B cell (primary cell): ENCODE measurements around the gene HYI. TPM values are rescaled to one million over a fixed set of nuclear protein-coding genes. Genes with fewer than 3 reads are reported as not detected.
"Not testable (repeated sequence)": the region's sequence is repeated elsewhere in the genome, so short reads cannot be mapped to it uniquely, and the experiment has no call there.

Experiments used
- ATAC-seq: fragments of 200-7000 bp; cut with Tn5 transposase; one replicate; pipeline ENCODE4 v1.10.0; 2021; ENCODE audit warnings: low read depth, mild to moderate bottlenecking, moderate number of reproducible peaks, moderate library complexity
- CTCF ChIA-PET: fragments of 350-600 bp; sonication (Branson Sonifier 250); formaldehyde crosslinking; loops from one replicate; lab custom pipeline; 2021; ENCODE audit warnings: antibody characterized with exemption, inconsistent platforms; lab: Charles Lee
- POLR2A ChIA-PET: fragments of 350-600 bp; sonication (Branson Sonifier 250); formaldehyde crosslinking; loops from one replicate; lab custom pipeline; 2021; ENCODE audit warnings: antibody characterized with exemption; lab: Charles Lee
- DNase-seq: peaks from one replicate; pipeline ENCODE4 v3.0.0; 2013
- H2AFZ ChIP-seq: 2 replicates; pipeline ENCODE4 v1.6.1; 2012; ENCODE audit warnings: mild to moderate bottlenecking, low read depth, low read length; ENCODE audit not compliant: insufficient read depth, poor library complexity, severe bottlenecking
- H3K27ac ChIP-seq, 2 donors: 1 replicate in 1 of 2; 2 replicates in 1 of 2; pipeline ENCODE4 v1.5.1; 2012 to 2013; ENCODE audit warnings: low read length in 2 of 2, mild to moderate bottlenecking in 2 of 2, moderate library complexity in 1 of 2
- H3K27me3 ChIP-seq, 4 experiments: fragments of 200-600 bp in 1 of 4; sonication (generic) in 1 of 4; replicated peaks in 1 of 4; 1 replicate in 2 of 4; 2 replicates in 2 of 4; pipeline versions ENCODE4 v1.6.1 to v1.7.0; 2013 to 2016; ENCODE audit warnings: low read length in 3 of 4, mild to moderate bottlenecking in 2 of 4, mixed read lengths in 1 of 4, moderate library complexity in 1 of 4; ENCODE audit not compliant: insufficient read depth in 4 of 4, control insufficient read depth in 3 of 4; ENCODE audit errors: control extremely low read depth in 1 of 4
- H3K36me3 ChIP-seq, 2 experiments: replicated peaks in 1 of 2; 1 replicate in 1 of 2; 2 replicates in 1 of 2; pipeline versions ENCODE4 v1.6.1 to v1.7.1; 2013; ENCODE audit warnings: low read length in 1 of 2; ENCODE audit not compliant: insufficient read depth in 2 of 2, control insufficient read depth in 1 of 2; ENCODE audit errors: control extremely low read depth in 1 of 2, extremely low read depth in 1 of 2
- H3K4me1 ChIP-seq, 2 donors: fragments of 200-600 bp in 1 of 2; sonication (generic) in 1 of 2; 1 replicate in 1 of 2; 2 replicates in 1 of 2; pipeline versions ENCODE4 v1.5.1 to v1.6.1; 2013 to 2017; ENCODE audit warnings: low read length in 2 of 2; ENCODE audit not compliant: control insufficient read depth in 2 of 2, insufficient read depth in 2 of 2
- H3K4me2 ChIP-seq: replicated peaks from 2 replicates; pipeline ENCODE3; 2012; ENCODE audit warnings: mild to moderate bottlenecking, low read depth, low read length; ENCODE audit not compliant: poor library complexity, severe bottlenecking
- H3K4me3 ChIP-seq, 5 experiments: fragments of 200-600 bp in 1 of 5; sonication (generic) in 1 of 5; 1 replicate in 3 of 5; 2 replicates in 2 of 5; pipeline versions ENCODE4 v1.5.1 to v1.7.0; 2011 to 2016; ENCODE audit warnings: low read length in 4 of 5, mild to moderate bottlenecking in 4 of 5, low read depth in 2 of 5, control low read depth in 1 of 5, moderate library complexity in 1 of 5; ENCODE audit not compliant: insufficient read depth in 1 of 5; ENCODE audit errors: control extremely low read depth in 1 of 5, extremely low read depth in 1 of 5
- H3K79me2 ChIP-seq: fragments of 200-600 bp; sonication (generic); one replicate; pipeline ENCODE4 v1.6.0; 2016; ENCODE audit warnings: low read length; ENCODE audit not compliant: control insufficient read depth, insufficient read depth
- H3K9ac ChIP-seq: fragments of 200-600 bp; sonication (generic); 2 replicates; pipeline ENCODE4 v1.6.1; 2017; ENCODE audit warnings: mild to moderate bottlenecking, low read length, moderate library complexity
- H3K9me3 ChIP-seq, 3 donors: one replicate each; pipeline versions ENCODE4 v1.6.1 to v1.7.1; 2013; ENCODE audit warnings: low read length in 2 of 3; ENCODE audit not compliant: control insufficient read depth in 2 of 3, insufficient read depth in 1 of 3; ENCODE audit errors: control extremely low read depth in 1 of 3
- H4K20me1 ChIP-seq: 2 replicates; pipeline ENCODE4 v1.6.0; 2012; ENCODE audit warnings: mild to moderate bottlenecking, low read length; ENCODE audit not compliant: insufficient read depth, control insufficient read depth, poor library complexity, severe bottlenecking
- H3K27ac Mint-ChIP-seq: one replicate; pipeline ENCODE4 v1.8.0; 2021; ENCODE audit warnings: mixed read lengths
- H3K27me3 Mint-ChIP-seq: one replicate; pipeline ENCODE4 v1.8.0; 2021; ENCODE audit warnings: mixed read lengths
- H3K4me1 Mint-ChIP-seq: one replicate; pipeline ENCODE4 v1.8.0; 2021; ENCODE audit warnings: mixed read lengths
- H3K4me3 Mint-ChIP-seq: one replicate; pipeline ENCODE4 v1.8.0; 2021; ENCODE audit warnings: mixed read lengths
- H3K9me3 Mint-ChIP-seq: one replicate; pipeline ENCODE4 v1.8.0; 2022; ENCODE audit warnings: mixed read lengths; ENCODE audit not compliant: insufficient read depth
- EZH2 ChIP-seq: IDR thresholded peaks from 2 replicates; pipeline ENCODE4 v1.6.1; 2012; ENCODE audit warnings: borderline replicate concordance, low read depth, mild to moderate bottlenecking, moderate library complexity, low read length; ENCODE audit not compliant: insufficient read depth, poor library complexity, severe bottlenecking
- WGBS: methylation state at CpG from one replicate; pipeline ENCODE4 v1.1.5; 2013; ENCODE audit warnings: missing lambda C conversion rate; ENCODE audit not compliant: insufficient coverage; 5-methylcytosine and 5-hydroxymethylcytosine counted together
- intact Hi-C: fragments of 100-400 bp; cut with micrococcal nuclease; formaldehyde crosslinking; loops from one replicate; pipeline ENCODE4 v1.10.0; 2022
- polyA plus RNA-seq: library from polyadenylated mRNA; depleted of rRNA; stranded (reverse); fragments of >200 nt; gene quantifications from 2 replicates; pipeline ENCODE4 v1.2.3, GENCODE V29; 2012
- total RNA-seq, 2 donors: library from RNA; stranded (reverse); fragments of 120-200 nt in 1 of 2; gene quantifications; 1 replicate in 1 of 2; 2 replicates in 1 of 2; pipeline versions ENCODE4 v1.2.3 to v1.2.4, GENCODE V29; 2013 to 2022
- TF ChIP-seq, protein P1 (sequence below): fragments of 200-600 bp; IDR thresholded peaks from one replicate; pipeline ENCODE4 v1.8.0; 2022; ENCODE audit warnings: antibody characterized with exemption, mild to moderate bottlenecking

HYI gene
- total and polyA plus RNA-seq, 2 donors (not counting 1 experiment from before 2014, with no cell fraction given) = 21.0 to 26.5 TPM

DNA sequence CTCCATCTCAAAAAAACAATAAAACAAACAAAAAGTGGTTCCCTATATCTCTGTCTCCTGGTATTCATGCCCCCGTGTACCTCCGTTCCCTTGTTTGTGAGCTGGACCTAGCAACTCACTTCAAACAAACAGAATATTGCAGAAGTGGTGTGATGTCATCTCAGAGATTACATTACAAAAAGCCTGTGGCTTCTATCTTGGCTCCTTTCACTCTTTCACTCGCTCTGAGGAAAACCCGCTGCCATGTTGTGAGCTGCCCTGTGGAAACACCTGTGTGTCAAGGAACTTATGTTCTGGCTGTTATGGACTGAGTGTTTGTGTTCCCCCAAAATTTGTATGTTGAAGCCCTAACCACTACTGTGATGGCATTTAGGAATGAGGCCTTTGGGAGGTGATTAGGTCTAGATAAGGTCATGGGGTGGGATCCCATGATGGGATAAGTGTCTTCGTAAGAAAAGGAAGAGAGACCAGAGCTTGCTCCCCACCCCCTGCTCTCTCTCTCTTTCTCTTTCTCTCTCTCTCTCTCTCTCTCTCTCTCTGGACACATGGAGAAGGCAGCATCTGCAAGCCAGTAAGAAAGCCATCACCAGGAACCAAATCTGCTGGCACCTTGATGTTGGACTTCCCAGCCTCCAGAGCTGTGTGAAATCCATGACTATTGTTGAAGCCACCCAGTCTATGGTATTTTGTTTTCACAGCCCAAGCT lies 7.4 kb upstream of the HYI start:
- no peaks in the 10 kb centered on the region for H3K36me3 ChIP-seq
- no peak overlapping the region for H3K4me2 ChIP-seq
- no peak for DNase-seq
- intact Hi-C loops = no loop called here
- no peak overlapping the region for H3K27ac ChIP-seq
- 92% methylated on average over 2 of the region's 5 CpGs for WGBS
- no peaks in the 10 kb centered on the region for H3K4me1 ChIP-seq
- peaks cover 15% of the 10 kb centered on the region for H3K27me3 Mint-ChIP-seq
- H3K4me1 Mint-ChIP-seq = peaks cover 5% of the 10 kb centered on the region
- no peaks in the 10 kb centered on the region for H4K20me1 ChIP-seq
- no peak for ATAC-seq
- H3K9me3 ChIP-seq = no peaks in the 10 kb centered on the region
- H3K79me2 ChIP-seq = no peaks in the 10 kb centered on the region
- POLR2A ChIA-PET = no interaction called here
- no peaks in the 10 kb centered on the region for H3K9me3 Mint-ChIP-seq
- H3K9ac ChIP-seq = no peak overlapping the region
- CTCF ChIA-PET = interaction anchor here (1.3 kb wide), 1 partner anchor 46 kb away, joined by 3 read pairs; no protein-coding TSS in a partner anchor
- no peak overlapping the region for H3K4me3 Mint-ChIP-seq
- peaks cover 0 to under 1% (median 0%) of the 10 kb centered on the region in 4 experiments for H3K27me3 ChIP-seq
- H3K27ac Mint-ChIP-seq = no peak overlapping the region
- TF ChIP-seq EZH2 = no peak
- TF ChIP-seq, protein P1, sequence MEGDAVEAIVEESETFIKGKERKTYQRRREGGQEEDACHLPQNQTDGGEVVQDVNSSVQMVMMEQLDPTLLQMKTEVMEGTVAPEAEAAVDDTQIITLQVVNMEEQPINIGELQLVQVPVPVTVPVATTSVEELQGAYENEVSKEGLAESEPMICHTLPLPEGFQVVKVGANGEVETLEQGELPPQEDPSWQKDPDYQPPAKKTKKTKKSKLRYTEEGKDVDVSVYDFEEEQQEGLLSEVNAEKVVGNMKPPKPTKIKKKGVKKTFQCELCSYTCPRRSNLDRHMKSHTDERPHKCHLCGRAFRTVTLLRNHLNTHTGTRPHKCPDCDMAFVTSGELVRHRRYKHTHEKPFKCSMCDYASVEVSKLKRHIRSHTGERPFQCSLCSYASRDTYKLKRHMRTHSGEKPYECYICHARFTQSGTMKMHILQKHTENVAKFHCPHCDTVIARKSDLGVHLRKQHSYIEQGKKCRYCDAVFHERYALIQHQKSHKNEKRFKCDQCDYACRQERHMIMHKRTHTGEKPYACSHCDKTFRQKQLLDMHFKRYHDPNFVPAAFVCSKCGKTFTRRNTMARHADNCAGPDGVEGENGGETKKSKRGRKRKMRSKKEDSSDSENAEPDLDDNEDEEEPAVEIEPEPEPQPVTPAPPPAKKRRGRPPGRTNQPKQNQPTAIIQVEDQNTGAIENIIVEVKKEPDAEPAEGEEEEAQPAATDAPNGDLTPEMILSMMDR = no peak
- no peak overlapping the region for H2AFZ ChIP-seq
- no peak overlapping the region for H3K4me3 ChIP-seq

DNA sequence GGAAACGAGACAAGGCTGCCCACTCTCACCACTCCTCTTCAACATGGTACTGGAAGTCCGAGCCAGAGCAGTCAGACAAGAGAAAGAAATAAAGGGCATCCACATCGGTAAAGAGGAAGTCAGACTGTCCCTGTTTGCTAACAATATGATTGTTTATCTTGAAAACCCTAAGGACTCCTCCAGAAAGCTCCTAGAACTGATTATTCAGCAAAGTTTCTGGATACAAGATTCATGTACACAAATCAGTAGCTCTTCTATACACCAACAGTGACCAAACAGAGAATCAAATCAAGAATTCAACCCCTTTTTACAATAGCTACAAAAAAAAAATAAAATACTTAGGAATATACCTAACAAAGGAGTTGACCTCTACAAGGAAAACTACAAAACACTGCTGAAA lies 4.6 kb upstream of the HYI start:
- H3K27ac ChIP-seq, H3K9ac ChIP-seq, H3K36me3 ChIP-seq, H3K79me2 ChIP-seq, H3K27ac Mint-ChIP-seq, H3K4me2 ChIP-seq, H3K4me1 ChIP-seq, H3K9me3 ChIP-seq, H3K9me3 Mint-ChIP-seq, DNase-seq, H3K4me3 ChIP-seq, intact Hi-C loops, POLR2A ChIA-PET, H2AFZ ChIP-seq, H3K4me3 Mint-ChIP-seq, ATAC-seq, H4K20me1 ChIP-seq: not testable (repeated sequence)
- Mint-ChIP-seq H3K27me3 (peaks cover 21% of the 10 kb centered on the region), H3K4me1 (peaks cover 18% of the 10 kb centered on the region)
- 88% methylated on average over 2 of the region's 3 CpGs for WGBS
- CTCF ChIA-PET = interaction anchor here (1.4 kb wide), 1 partner anchor 232 kb away, joined by 3 read pairs; no protein-coding TSS in a partner anchor
- H3K27me3 ChIP-seq = peaks cover 0 to 12% (median 9%) of the 10 kb centered on the region in 4 experiments
